K562 (cell line): ENCODE measurements around the gene LMBR1L. TPM values are rescaled to one million over a fixed set of nuclear protein-coding genes. Genes with fewer than 3 reads are reported as not detected.
A peak's percentile ranks its signal among the peaks of the same experiment; 100 is the strongest.

Experiments
- CBFA2T2 ChIP-seq: fragments of 450-650 bp; conservative IDR thresholded peaks from 2 replicates; pipeline ENCODE4 v1.6.1; 2017; ENCODE audit warnings: mild to moderate bottlenecking
- CTCFL ChIP-seq: IDR thresholded peaks from 2 replicates; pipeline ENCODE4 v1.6.1; 2011; ENCODE audit warnings: borderline replicate concordance, low read depth, mild to moderate bottlenecking, moderate library complexity, low read length; ENCODE audit not compliant: insufficient read depth, poor library complexity, severe bottlenecking
- EP400 ChIP-seq: fragments of 450-650 bp; IDR thresholded peaks from 2 replicates; pipeline ENCODE4 v1.6.1; 2017; ENCODE audit warnings: antibody characterized with exemption, mild to moderate bottlenecking, moderate library complexity
- GABPA ChIP-seq: fragments of 200-800 bp; sonication (Bioruptor generic); conservative IDR thresholded peaks from 2 replicates; pipeline ENCODE4 v1.6.1; 2016; ENCODE audit warnings: low read depth, missing genetic modification characterization, missing compliant biosample characterization
- JUN ChIP-seq, 2 experiments: sonication (generic) in 1 of 2; formaldehyde crosslinking in 1 of 2; IDR thresholded peaks; 2 replicates each; pipeline versions ENCODE4 v1.6.1 to v1.8.0; 2012 to 2022; ENCODE audit warnings: borderline replicate concordance in 2 of 2, mild to moderate bottlenecking in 2 of 2, improper control_type of control experiment in 1 of 2, low read depth in 1 of 2, low read length in 1 of 2, missing genetic modification reagents in 1 of 2
- KDM5B ChIP-seq: fragments of 200-600 bp; sonication (generic); IDR thresholded peaks from 2 replicates; pipeline ENCODE4 v1.6.1; 2012; ENCODE audit warnings: low read depth, mild to moderate bottlenecking, moderate library complexity, low read length, control low read depth, inconsistent platforms; ENCODE audit not compliant: insufficient replicate concordance
- MXI1 ChIP-seq: IDR thresholded peaks from 2 replicates; pipeline ENCODE4 v1.6.1; 2011; ENCODE audit warnings: low read depth, mild to moderate bottlenecking, improper control_type of control experiment, low read length
- NFYB ChIP-seq: IDR thresholded peaks from 2 replicates; pipeline ENCODE4 v1.6.1; 2011; ENCODE audit warnings: mild to moderate bottlenecking, moderate library complexity; ENCODE audit not compliant: insufficient read length; ENCODE audit errors: extremely low read depth
- RB1 ChIP-seq: fragments of 450-650 bp; IDR thresholded peaks from 2 replicates; pipeline ENCODE4 v1.6.1; 2017; ENCODE audit warnings: low read depth, mild to moderate bottlenecking
- RBFOX2 ChIP-seq: fragments of 200-400 bp; formaldehyde crosslinking; IDR thresholded peaks from 2 replicates; pipeline ENCODE4 v1.6.1; 2017; ENCODE audit warnings: low read depth, mild to moderate bottlenecking, low read length, moderate library complexity
- SMAD4 ChIP-seq: fragments of 250-450 bp; sonication (Bioruptor Pico); conservative IDR thresholded peaks from 2 replicates; pipeline ENCODE4 v1.8.0; 2021; ENCODE audit warnings: inconsistent platforms, mild to moderate bottlenecking, moderate library complexity
- SMARCE1 ChIP-seq: fragments of 450-650 bp; IDR thresholded peaks from 2 replicates; pipeline ENCODE4 v1.7.1; 2016; ENCODE audit warnings: mild to moderate bottlenecking
- SPI1 ChIP-seq: IDR thresholded peaks from 2 replicates; pipeline ENCODE4 v1.6.1; 2011; ENCODE audit warnings: low read depth, low read length, control low read depth, borderline replicate concordance
- TAF9B ChIP-seq: fragments of 450-650 bp; IDR thresholded peaks from 2 replicates; pipeline ENCODE4 v1.6.1; 2018; ENCODE audit warnings: mild to moderate bottlenecking; ENCODE audit not compliant: partially characterized antibody
- TEAD1 ChIP-seq, 2 experiments: fragments of 450-650 bp in 1 of 2; sonication (generic) in 1 of 2; formaldehyde crosslinking; IDR thresholded peaks; 2 replicates each; pipeline versions ENCODE4 v1.4.0 to v1.8.0; 2020 to 2022; ENCODE audit warnings: mild to moderate bottlenecking in 2 of 2, missing genetic modification reagents in 1 of 2
- ZBTB11 ChIP-seq, 3 experiments: fragments of 200-800 bp in 1 of 3; fragments of 250-450 bp in 1 of 3; fragments of 450-650 bp in 1 of 3; sonication (Bioruptor Pico) in 1 of 3; sonication (Bioruptor generic) in 1 of 3; formaldehyde crosslinking in 1 of 3; IDR thresholded peaks; 2 replicates each; pipeline versions ENCODE4 v1.6.1 to v1.8.0; 2016 to 2022; ENCODE audit warnings: mild to moderate bottlenecking in 2 of 3, missing genetic modification characterization in 2 of 3, missing compliant biosample characterization in 1 of 3, moderate library complexity in 1 of 3
- ZNF197 ChIP-seq: fragments of 200-800 bp; sonication (Bioruptor generic); IDR thresholded peaks from 2 replicates; pipeline ENCODE4 v1.6.1; 2016; ENCODE audit warnings: low read depth, missing genetic modification characterization, missing compliant biosample characterization
- polyA plus RNA-seq, 8 experiments: library from polyadenylated mRNA; depleted of rRNA in 4 of 8; stranded (reverse) in 5 of 8; unstranded in 3 of 8; fragments of >200 nt; fragmentation: Nextera tagmentation in 2 of 8; fragmentation: Illumina TruSeq in 1 of 8; extraction: Ambion mirVana in 2 of 8; extraction: Trizol in 1 of 8; gene quantifications; 2 replicates each; pipeline versions ENCODE4 v1.2.1 to v1.2.3, GENCODE V29; 2011 to 2014; ENCODE audit warnings: inconsistent platforms in 1 of 8, missing spikeins in 1 of 8
- total RNA-seq, 7 experiments: library from RNA; depleted of rRNA in 6 of 7; stranded (reverse); fragments of >200 nt in 6 of 7; fragmentation: Illumina TruSeq in 2 of 7; extraction: Trizol in 2 of 7; gene quantifications; 2 replicates each; pipeline versions ENCODE4 v1.2.1 to v1.2.3, GENCODE V29; 2011 to 2021; ENCODE audit warnings: low replicate concordance in 1 of 7

The LMBR1L gene
- total and polyA plus RNA-seq, 9 of the 15 experiments (the other 6 are each of a cell fraction or from before 2014, with no cell fraction given): 2.5 to 57.0 (median 31.1) TPM

- TF ChIP-seq CTCFL: peak; percentile 48
- peak; percentile 93 for TF ChIP-seq RBFOX2
- TF ChIP-seq TAF9B: no peak
- TF ChIP-seq ZNF197 (CRISPR knock-in tag): 0 out of 2 replicates have a peak, but pooled peaks have one; percentile 40
- TF ChIP-seq TEAD1 (CRISPR knock-in tag; IDR thresholded peaks at IDR 0.05): peak in 1 of 2 experiments; percentile 82; a peak in 2 of 4 replicates
- no peak; the same call in 1 of the 2 replicates for TF ChIP-seq GABPA (tag)
- 0 out of 2 replicates have a peak, but pooled peaks have one; percentile 62 for TF ChIP-seq SMAD4
- TF ChIP-seq MXI1: peak; percentile 70
- TF ChIP-seq EP400: peak; percentile 86
- 0 out of 2 replicates have a peak, but pooled peaks have one; percentile 5 for TF ChIP-seq SPI1
- peak; percentile 42 for TF ChIP-seq NFYB
- TF ChIP-seq RB1: peak; percentile 83; the same call in 1 of the 2 replicates
- TF ChIP-seq SMARCE1: 0 out of 2 replicates have a peak, but pooled peaks have one; percentile 51
- TF ChIP-seq JUN (IDR thresholded peaks at IDR 0.05; ENCODE audit: borderline replicate concordance, low read depth, low read length): peak; percentile 34; the same call in 1 of the 2 replicates
- TF ChIP-seq JUN (CRISPR knock-in tag; IDR thresholded peaks at IDR 0.05; ENCODE audit: borderline replicate concordance): no peak
- TF ChIP-seq CBFA2T2: peak; percentile 76
- TF ChIP-seq ZBTB11 (CRISPR knock-in tag; IDR thresholded peaks at IDR 0.05): no peak
- TF ChIP-seq KDM5B: no peak
Observed at GRCh38 chr12:49069507-49070346, 40.9 kb downstream of the LMBR1L start, which contains the start of gene RHEBL1 (continued).
